Astrocyte (in vitro differentiated cells and primary cell): ENCODE results near the gene NKG7.

Experiments
- EZH2 ChIP-seq: IDR thresholded peaks from 2 replicates; pipeline ENCODE4 v1.6.1; 2012; ENCODE audit warnings: mild to moderate bottlenecking, low read length, inconsistent platforms; ENCODE audit not compliant: insufficient read depth
- TF ChIP-seq, protein P1 (sequence below): IDR thresholded peaks from 2 replicates; pipeline ENCODE4 v1.5.1; 2011; ENCODE audit warnings: low read depth, mild to moderate bottlenecking, inconsistent platforms, low read length, moderate library complexity; ENCODE audit not compliant: insufficient read depth

- TF ChIP-seq, protein P1, sequence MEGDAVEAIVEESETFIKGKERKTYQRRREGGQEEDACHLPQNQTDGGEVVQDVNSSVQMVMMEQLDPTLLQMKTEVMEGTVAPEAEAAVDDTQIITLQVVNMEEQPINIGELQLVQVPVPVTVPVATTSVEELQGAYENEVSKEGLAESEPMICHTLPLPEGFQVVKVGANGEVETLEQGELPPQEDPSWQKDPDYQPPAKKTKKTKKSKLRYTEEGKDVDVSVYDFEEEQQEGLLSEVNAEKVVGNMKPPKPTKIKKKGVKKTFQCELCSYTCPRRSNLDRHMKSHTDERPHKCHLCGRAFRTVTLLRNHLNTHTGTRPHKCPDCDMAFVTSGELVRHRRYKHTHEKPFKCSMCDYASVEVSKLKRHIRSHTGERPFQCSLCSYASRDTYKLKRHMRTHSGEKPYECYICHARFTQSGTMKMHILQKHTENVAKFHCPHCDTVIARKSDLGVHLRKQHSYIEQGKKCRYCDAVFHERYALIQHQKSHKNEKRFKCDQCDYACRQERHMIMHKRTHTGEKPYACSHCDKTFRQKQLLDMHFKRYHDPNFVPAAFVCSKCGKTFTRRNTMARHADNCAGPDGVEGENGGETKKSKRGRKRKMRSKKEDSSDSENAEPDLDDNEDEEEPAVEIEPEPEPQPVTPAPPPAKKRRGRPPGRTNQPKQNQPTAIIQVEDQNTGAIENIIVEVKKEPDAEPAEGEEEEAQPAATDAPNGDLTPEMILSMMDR, result no peak
- no peak for TF ChIP-seq EZH2
These were observed 47.1 kb downstream of the NKG7 start for GRCh38 chr19:51325161-51325976.
